HCT116 (cell line): ENCODE data around the gene CDH23.

Experiments
- CTCF ChIP-seq, 3 experiments: fragments of 200-600 bp in 1 of 3; sonication (generic) in 1 of 3; IDR thresholded peaks in 2 of 3; conservative IDR thresholded peaks in 1 of 3; 2 replicates each; pipeline ENCODE4 v1.5.1; 2012 to 2017; ENCODE audit warnings: low read depth in 2 of 3, low read length in 2 of 3, antibody characterized with exemption in 1 of 3, borderline replicate concordance in 1 of 3, control low read depth in 1 of 3, mild to moderate bottlenecking in 1 of 3, mixed read lengths in 1 of 3, mixed run types in 1 of 3, moderate library complexity in 1 of 3; ENCODE audit not compliant: insufficient read depth in 1 of 3
- EGR1 ChIP-seq: IDR thresholded peaks from 2 replicates; pipeline ENCODE4 v1.6.1; 2012; ENCODE audit warnings: low read depth
- EZH2 ChIP-seq: fragments of 200-600 bp; sonication (generic); IDR thresholded peaks from 2 replicates; pipeline ENCODE4 v1.6.1; 2017; ENCODE audit warnings: antibody characterized with exemption, mixed run types
- EZH2phosphoT487 ChIP-seq: fragments of 200-600 bp; IDR thresholded peaks from 2 replicates; pipeline ENCODE4 v1.6.1; 2018; ENCODE audit warnings: antibody characterized with exemption, borderline replicate concordance
- JUND ChIP-seq: IDR thresholded peaks from 2 replicates; pipeline ENCODE4 v1.6.1; 2012
- MAX ChIP-seq: IDR thresholded peaks from 2 replicates; pipeline ENCODE4 v1.6.1; 2012
- POLR2A ChIP-seq: IDR thresholded peaks from 2 replicates; pipeline ENCODE4 v1.7.0; 2011; ENCODE audit warnings: borderline replicate concordance; ENCODE audit not compliant: insufficient read depth, insufficient read length; ENCODE audit errors: extremely low read depth
- POLR2AphosphoS5 ChIP-seq: IDR thresholded peaks from 2 replicates; pipeline ENCODE4 v1.6.1; 2011; ENCODE audit warnings: mild to moderate bottlenecking, low read depth, low read length, moderate library complexity
- RAD21 ChIP-seq: IDR thresholded peaks from 2 replicates; pipeline ENCODE4 v1.6.1; 2012; ENCODE audit warnings: low read depth, mild to moderate bottlenecking
- SIN3A ChIP-seq: IDR thresholded peaks from 2 replicates; pipeline ENCODE4 v1.6.1; 2012; ENCODE audit warnings: low read depth
- YY1 ChIP-seq: IDR thresholded peaks from 2 replicates; pipeline ENCODE4 v1.6.1; 2011; ENCODE audit warnings: low read length, low read depth, moderate library complexity, mild to moderate bottlenecking; ENCODE audit not compliant: insufficient replicate concordance; ENCODE audit errors: extremely low read depth
- ZFX ChIP-seq: fragments of 450-650 bp; IDR thresholded peaks from 2 replicates; pipeline ENCODE4 v1.6.1; 2017
- ZNF274 ChIP-seq: fragments of 200-500 bp; sonication (Bioruptor generic); IDR thresholded peaks from 2 replicates; pipeline ENCODE4 v1.6.1; 2014; ENCODE audit warnings: mild to moderate bottlenecking, low read depth, low read length, inconsistent platforms

- TF ChIP-seq CTCF (IDR thresholded peaks at IDR 0.05 in 2 of 3, conservative IDR thresholded peaks at IDR 0.05 in 1 of 3; ENCODE audit: borderline replicate concordance in 1 of 3, insufficient read depth in 1 of 3, low read depth in 2 of 3, low read length in 2 of 3) (no peak), POLR2AphosphoS5 (no peak), EZH2phosphoT487 (no peak), POLR2A (no peak), RAD21 (no peak), ZNF274 (no peak), YY1 (no peak), EZH2 (no peak), JUND (no peak), MAX (no peak), SIN3A (no peak), ZFX (no peak), EGR1 (no peak)
Observed at GRCh38 chr10:71451754-71452153, 55.0 kb downstream of the CDH23 start.
